OCI-LY1 (cell line): ENCODE measurements around the gene WFDC1.

ENCODE experiments used
- H2AFZ ChIP-seq: fragments of 200-600 bp; sonication (generic), shearing (Covaris generic); 2 replicates; pipeline ENCODE4 v1.6.0; 2014; ENCODE audit warnings: antibody characterized with exemption, mild to moderate bottlenecking, low read length
- H3F3A ChIP-seq: fragments of 200-600 bp; sonication (generic), shearing (Covaris generic); 2 replicates; pipeline ENCODE4 v1.6.0; 2014; ENCODE audit warnings: mild to moderate bottlenecking, antibody characterized with exemption, low read length, moderate library complexity; ENCODE audit not compliant: insufficient read depth
- H3K27ac ChIP-seq: fragments of 200-600 bp; sonication (generic); 2 replicates; pipeline ENCODE4 v1.5.1; 2014; ENCODE audit warnings: low read length, mixed run types, mild to moderate bottlenecking, low read depth; ENCODE audit not compliant: poor library complexity, severe bottlenecking
- H3K27me3 ChIP-seq: fragments of 200-600 bp; sonication (generic); 2 replicates; pipeline ENCODE4 v1.6.0; 2014; ENCODE audit warnings: antibody characterized with exemption, mild to moderate bottlenecking, low read length, moderate library complexity; ENCODE audit not compliant: insufficient read depth
- H3K36me3 ChIP-seq: fragments of 200-600 bp; sonication (generic); 2 replicates; pipeline ENCODE4 v1.6.1; 2014; ENCODE audit warnings: mild to moderate bottlenecking, antibody characterized with exemption, low read length, moderate library complexity, mixed read lengths; ENCODE audit not compliant: insufficient read depth
- H3K4me1 ChIP-seq: fragments of 200-600 bp; sonication (generic); 2 replicates; pipeline ENCODE4 v1.5.1; 2014; ENCODE audit warnings: mild to moderate bottlenecking, low read length, moderate library complexity; ENCODE audit not compliant: insufficient read depth, severe bottlenecking
- H3K4me2 ChIP-seq: fragments of 200-600 bp; sonication (generic), shearing (Covaris generic); 2 replicates; pipeline ENCODE4 v1.6.1; 2014; ENCODE audit warnings: low read length
- H3K4me3 ChIP-seq: fragments of 200-600 bp; sonication (generic); 2 replicates; pipeline ENCODE4 v1.5.1; 2014; ENCODE audit warnings: low read length, low read depth, mild to moderate bottlenecking, mixed read lengths; ENCODE audit not compliant: poor library complexity, severe bottlenecking
- H3K79me2 ChIP-seq: fragments of 200-600 bp; shearing (Covaris generic); 2 replicates; pipeline ENCODE4 v1.6.1; 2016; ENCODE audit warnings: mixed run types, low read length, mixed read lengths; ENCODE audit not compliant: insufficient read depth
- H3K9ac ChIP-seq: fragments of 200-600 bp; sonication (generic), shearing (Covaris generic); 2 replicates; pipeline ENCODE4 v1.6.1; 2014; ENCODE audit warnings: mild to moderate bottlenecking, low read length, mixed read lengths
- H3K9me2 ChIP-seq: fragments of 200-600 bp; sonication (generic), shearing (Covaris generic); 2 replicates; pipeline ENCODE4 v1.6.1; 2014; ENCODE audit warnings: low read depth, mild to moderate bottlenecking, low read length, mixed read lengths
- H3K9me3 ChIP-seq: fragments of 200-600 bp; shearing (Covaris generic); 2 replicates; pipeline ENCODE4 v1.6.1; 2014; ENCODE audit warnings: low read length, mixed read lengths
- H4K20me1 ChIP-seq: fragments of 200-600 bp; sonication (generic), shearing (Covaris generic); 2 replicates; pipeline ENCODE4 v1.6.0; 2016; ENCODE audit warnings: mild to moderate bottlenecking, low read length; ENCODE audit not compliant: insufficient read depth
- EZH2 ChIP-seq: fragments of 200-600 bp; sonication (generic), shearing (Covaris generic); IDR thresholded peaks from 2 replicates; pipeline ENCODE4 v1.8.0; 2017; ENCODE audit warnings: borderline replicate concordance, mixed run types, mild to moderate bottlenecking, antibody characterized with exemption, low read length, moderate library complexity, mixed read lengths
- TF ChIP-seq, protein P1 (sequence below): fragments of 200-600 bp; sonication (generic), shearing (Covaris generic); IDR thresholded peaks from 2 replicates; pipeline ENCODE4 v1.5.1; 2017; ENCODE audit warnings: mild to moderate bottlenecking, antibody characterized with exemption, low read length, moderate library complexity, mixed read lengths

The WFDC1 gene

DNA sequence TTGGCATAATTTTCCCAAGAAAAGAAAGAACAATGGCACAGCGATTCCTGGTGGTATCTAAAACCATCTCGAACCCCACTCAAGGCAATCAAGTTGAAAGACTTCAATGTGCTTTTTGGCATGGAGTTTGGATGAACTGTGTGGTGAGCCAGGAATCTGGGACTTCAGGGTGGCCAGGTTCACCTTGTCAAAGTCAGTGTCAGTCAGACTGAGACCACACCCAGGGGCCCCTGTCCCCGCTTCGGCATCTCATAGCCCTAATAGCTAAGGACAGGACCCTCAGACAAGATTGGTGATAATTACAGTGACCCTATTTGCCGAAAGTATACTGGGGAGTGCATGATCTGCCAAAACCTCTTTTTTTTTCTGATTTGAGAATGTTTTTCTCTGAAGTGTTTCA, 25.8 kb downstream of the WFDC1 start:
- no peaks in the 10 kb centered on the region for H3F3A ChIP-seq
- H3K9ac ChIP-seq, result no peak overlapping the region
- no peaks in the 10 kb centered on the region for H3K79me2 ChIP-seq
- H4K20me1 ChIP-seq, result no peaks in the 10 kb centered on the region
- no peaks in the 10 kb centered on the region; the same call in 1 of the 2 replicates for H3K36me3 ChIP-seq
- H3K27ac ChIP-seq, result no peak overlapping the region
- H3K4me1 ChIP-seq, result no peaks in the 10 kb centered on the region
- TF ChIP-seq EZH2, result no peak
- no peak overlapping the region for H2AFZ ChIP-seq
- H3K27me3 ChIP-seq, result peaks cover 9% of the 10 kb centered on the region; the same call in 1 of the 2 replicates
- H3K9me2 ChIP-seq, result no peaks in the 10 kb centered on the region
- H3K9me3 ChIP-seq, result peaks cover 4% of the 10 kb centered on the region
- H3K4me2 ChIP-seq, result no peak overlapping the region
- H3K4me3 ChIP-seq, result no peak overlapping the region

DNA sequence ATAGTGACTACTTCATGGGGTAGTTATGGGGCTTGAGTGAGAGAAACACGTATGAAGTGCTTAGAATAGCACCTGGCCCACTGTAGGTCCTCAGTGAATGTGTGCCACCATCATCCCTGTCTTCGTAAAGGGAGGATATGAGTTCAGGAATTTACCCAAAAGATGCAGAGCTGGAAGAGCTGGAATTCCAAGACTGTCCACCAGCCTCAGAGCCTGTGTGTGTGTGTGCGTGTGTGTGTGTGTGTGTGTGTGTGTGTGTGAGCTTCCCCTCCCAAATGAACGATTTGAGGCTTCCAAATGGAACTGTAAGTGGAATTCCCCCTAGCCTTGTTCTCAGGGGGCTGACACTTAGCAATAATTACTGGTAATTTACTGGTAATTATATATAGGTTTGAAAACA, 27.3 kb downstream of the WFDC1 start:
- Histone ChIP-seq H3K27me3 (peaks cover 14% of the 10 kb centered on the region; the same call in 1 of the 2 replicates), H3K4me1 (no peaks in the 10 kb centered on the region), H3K9me3 (peaks cover 4% of the 10 kb centered on the region)

DNA sequence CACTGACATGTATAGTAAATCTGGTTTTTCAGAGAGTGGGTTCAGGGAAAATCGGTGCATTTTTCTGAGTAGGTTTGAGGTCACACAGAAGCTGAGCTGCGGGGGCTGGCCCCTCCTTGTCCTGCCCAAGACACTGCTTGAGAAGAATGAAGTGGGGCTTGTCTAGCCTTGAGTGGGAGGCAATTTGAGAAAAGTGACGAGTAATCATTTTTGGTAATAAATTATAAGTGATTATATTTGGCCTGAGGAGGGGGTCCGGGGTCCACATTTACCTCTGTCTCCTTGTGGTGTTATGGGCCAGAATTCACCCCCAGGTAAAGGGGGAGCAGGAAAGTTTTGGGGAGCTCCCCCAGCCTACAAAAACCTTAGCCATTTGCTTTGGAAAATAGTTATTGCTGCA, 28.1 kb downstream of the WFDC1 start:
- no peaks in the 10 kb centered on the region for H4K20me1 ChIP-seq
- H3K9me2 ChIP-seq, result no peaks in the 10 kb centered on the region

More for the DNA sequence above, 27.3 kb downstream of the WFDC1 start:
- no peak overlapping the region for H3K27ac ChIP-seq
- no peaks in the 10 kb centered on the region for H3K9me2 ChIP-seq
- no peak overlapping the region for H3K4me3 ChIP-seq
- no peak overlapping the region for H3K9ac ChIP-seq
- H2AFZ ChIP-seq, result no peak overlapping the region
- no peak for TF ChIP-seq EZH2
- TF ChIP-seq, protein P1, sequence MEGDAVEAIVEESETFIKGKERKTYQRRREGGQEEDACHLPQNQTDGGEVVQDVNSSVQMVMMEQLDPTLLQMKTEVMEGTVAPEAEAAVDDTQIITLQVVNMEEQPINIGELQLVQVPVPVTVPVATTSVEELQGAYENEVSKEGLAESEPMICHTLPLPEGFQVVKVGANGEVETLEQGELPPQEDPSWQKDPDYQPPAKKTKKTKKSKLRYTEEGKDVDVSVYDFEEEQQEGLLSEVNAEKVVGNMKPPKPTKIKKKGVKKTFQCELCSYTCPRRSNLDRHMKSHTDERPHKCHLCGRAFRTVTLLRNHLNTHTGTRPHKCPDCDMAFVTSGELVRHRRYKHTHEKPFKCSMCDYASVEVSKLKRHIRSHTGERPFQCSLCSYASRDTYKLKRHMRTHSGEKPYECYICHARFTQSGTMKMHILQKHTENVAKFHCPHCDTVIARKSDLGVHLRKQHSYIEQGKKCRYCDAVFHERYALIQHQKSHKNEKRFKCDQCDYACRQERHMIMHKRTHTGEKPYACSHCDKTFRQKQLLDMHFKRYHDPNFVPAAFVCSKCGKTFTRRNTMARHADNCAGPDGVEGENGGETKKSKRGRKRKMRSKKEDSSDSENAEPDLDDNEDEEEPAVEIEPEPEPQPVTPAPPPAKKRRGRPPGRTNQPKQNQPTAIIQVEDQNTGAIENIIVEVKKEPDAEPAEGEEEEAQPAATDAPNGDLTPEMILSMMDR, result no peak
- H3K79me2 ChIP-seq, result no peaks in the 10 kb centered on the region
- H3K4me2 ChIP-seq, result no peak overlapping the region
- no peaks in the 10 kb centered on the region for H3F3A ChIP-seq
- H3K36me3 ChIP-seq, result no peaks in the 10 kb centered on the region; the same call in 1 of the 2 replicates
- H4K20me1 ChIP-seq, result no peaks in the 10 kb centered on the region

DNA sequence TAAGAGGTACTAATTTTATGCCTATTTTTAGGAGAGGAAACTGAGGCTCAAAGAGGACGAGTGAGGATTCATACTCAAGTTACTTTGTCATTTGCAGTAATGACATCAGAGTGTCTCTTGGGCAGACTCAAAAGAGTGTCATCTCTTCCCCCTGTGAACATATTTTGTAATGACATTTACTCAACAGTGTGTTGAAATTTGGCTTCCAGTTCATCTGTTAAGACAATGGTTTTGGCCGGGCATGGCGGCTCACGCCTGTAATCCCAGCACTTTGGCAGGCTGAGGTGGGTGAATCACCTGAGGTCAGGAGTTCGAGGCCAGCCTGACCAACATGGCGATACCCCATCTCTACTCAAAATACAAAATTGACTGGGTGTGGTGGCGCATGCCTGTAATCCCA, 28.9 kb downstream of the WFDC1 start:
- no peaks in the 10 kb centered on the region for H3K4me1 ChIP-seq
- no peak overlapping the region for H2AFZ ChIP-seq
- H3F3A ChIP-seq, result no peaks in the 10 kb centered on the region
- H4K20me1 ChIP-seq, result no peaks in the 10 kb centered on the region
- H3K9ac ChIP-seq, result no peak overlapping the region
- no peaks in the 10 kb centered on the region for H3K36me3 ChIP-seq
- no peaks in the 10 kb centered on the region for H3K9me3 ChIP-seq
- H3K27ac ChIP-seq, result no peak overlapping the region
- no peaks in the 10 kb centered on the region for H3K79me2 ChIP-seq
- H3K4me2 ChIP-seq, result no peak overlapping the region
- H3K4me3 ChIP-seq, result no peak overlapping the region
- peaks cover 5% of the 10 kb centered on the region; the same call in 1 of the 2 replicates for H3K27me3 ChIP-seq
- no peaks in the 10 kb centered on the region for H3K9me2 ChIP-seq
- no peak for TF ChIP-seq EZH2
- TF ChIP-seq, protein P1, result no peak

More for the DNA sequence above, 28.1 kb downstream of the WFDC1 start:
- Histone ChIP-seq H3K79me2 (no peaks in the 10 kb centered on the region), H2AFZ (no peak overlapping the region), H3K36me3 (no peaks in the 10 kb centered on the region; the same call in 1 of the 2 replicates), H3K4me2 (no peak overlapping the region), H3K4me1 (no peaks in the 10 kb centered on the region), H3K4me3 (no peak overlapping the region), H3K27me3 (peaks cover 13% of the 10 kb centered on the region; the same call in 1 of the 2 replicates), H3K9ac (no peak overlapping the region), H3F3A (no peaks in the 10 kb centered on the region), H3K9me3 (peaks cover 3% of the 10 kb centered on the region), H3K27ac (no peak overlapping the region)
- no peak for TF ChIP-seq EZH2
